Measurements from ENCODE around the gene ELMO1. TPM values are rescaled to one million over a fixed set of nuclear protein-coding genes. Genes with fewer than 3 reads are reported as not detected.

ELMO1 gene
- total and polyA plus RNA-seq, 10 of the 15 experiments (the other 5 are each of a cell fraction or from before 2014, with no cell fraction given), result 22.6 to 85.9 (median 56.6) TPM

- TF ChIP-seq ZBTB11 (CRISPR knock-in tag; IDR thresholded peaks at IDR 0.05), result no peak
Measured at GRCh38 chr7:37421861-37422500, 26.7 kb downstream of the ELMO1 start (continued).

- Histone ChIP-seq H4K20me1 (ENCODE audit: control insufficient read depth, insufficient read depth) (no peaks in the 10 kb centered on the region), H3K9me3 (replicated peaks; ENCODE audit: control insufficient read depth, insufficient read depth, low read length) (no peaks in the 10 kb centered on the region), H3K4me1 (ENCODE audit: control insufficient read depth, insufficient read depth, low read length) (peaks cover 3% of the 10 kb centered on the region; the same call in 1 of the 2 replicates), H3K36me3 (ENCODE audit: control insufficient read depth in 2 of 2, insufficient read depth in 2 of 2, low read length in 1 of 2) (no peaks in the 10 kb centered on the region), H2AFZ (ENCODE audit: control insufficient read depth, low read depth, low read length) (no peak overlapping the region), H3K79me2 (ENCODE audit: control insufficient read depth, insufficient read depth, low read length) (no peaks in the 10 kb centered on the region), H3K27ac (ENCODE audit: control insufficient read depth, insufficient read depth) (no peak overlapping the region), H3K9ac (ENCODE audit: control insufficient read depth, insufficient read depth, low read length) (no peak overlapping the region), H3K4me2 (ENCODE audit: control insufficient read depth, insufficient read depth) (no peak overlapping the region), H3K4me3 (no peak overlapping the region), H3K27me3 (replicated peaks in 1 of 2; ENCODE audit: control insufficient read depth in 2 of 2, insufficient read depth in 2 of 2, low read length in 1 of 2) (no peaks in the 10 kb centered on the region; a peak in 1 of 4 replicates)
- ATAC-seq (no peak), FAIRE-seq (no peak), DNase-seq (ENCODE audit: low read depth, low spot score) (no peak)
- in situ Hi-C loops (cut with MboI), result no loop called here
- no TSS peak for BruUV-seq (replicated peaks)
- ChIA-PET RAD21 (ENCODE audit: unreplicated experiment) (no interaction called here), SMC1A (ENCODE audit: uncharacterized antibody, unreplicated experiment) (no interaction called here), CTCF (no interaction called here), POLR2A (no interaction called here)
- TF ChIP-seq HDAC2 (IDR thresholded peaks at IDR 0.05) (no peak), MEF2A (IDR thresholded peaks at IDR 0.05; ENCODE audit: insufficient read depth, low read depth, low read length) (no peak), FOS (IDR thresholded peaks at IDR 0.05; ENCODE audit: borderline replicate concordance, extremely low read depth, insufficient read length) (no peak), NRF1 (conservative IDR thresholded peaks at IDR 0.05; ENCODE audit: low read depth, low read length) (no peak), MLLT1 (IDR thresholded peaks at IDR 0.05) (no peak), SPI1 (IDR thresholded peaks at IDR 0.05; ENCODE audit: borderline replicate concordance, insufficient read depth, low read depth, low read length) (no peak), ZNF207 (IDR thresholded peaks at IDR 0.05; ENCODE audit: borderline replicate concordance) (no peak)
- WGBS (ENCODE audit: insufficient coverage, insufficient replicate concordance, low lambda C conversion rate, missing lambda C conversion rate), result 24% methylated on average over 6 of the region's 6 CpGs
- intact Hi-C loops (cut with micrococcal nuclease; ENCODE audit: unreplicated experiment), result no loop called here
Measured at GRCh38 chr7:37420946-37421695, 27.5 kb downstream of the ELMO1 start.

All from GM12878 (cell line).